Measurements from ENCODE around the gene PDE4C. TPM values are rescaled to one million over a fixed set of nuclear protein-coding genes. Genes with fewer than 3 reads are reported as not detected.

PDE4C gene
- polyA plus RNA-seq, 1 donor from 2014 or later: 1.6 TPM

- Histone ChIP-seq H3F3A (ENCODE audit: insufficient read depth, low read length, poor library complexity, severe bottlenecking) (no peaks in the 10 kb centered on the region), H3K4me3 (ENCODE audit: low read length) (no peak overlapping the region), H3K27ac (ENCODE audit: low read length) (no peak overlapping the region), H3K79me2 (replicated peaks; ENCODE audit: insufficient read depth, low read length) (no peaks in the 10 kb centered on the region), H3K9me2 (ENCODE audit: insufficient read depth, low read length) (no peaks in the 10 kb centered on the region), H3K36me3 (ENCODE audit: insufficient read depth, low read length) (no peaks in the 10 kb centered on the region), H2AFZ (ENCODE audit: low read depth, low read length) (no peak overlapping the region), H3K9ac (ENCODE audit: low read length) (no peak overlapping the region), H4K20me1 (ENCODE audit: insufficient read depth) (no peaks in the 10 kb centered on the region), H3K9me3 (ENCODE audit: low read length) (no peaks in the 10 kb centered on the region), H3K27me3 (ENCODE audit: insufficient read depth, low read depth, low read length) (peaks cover 18% of the 10 kb centered on the region), H3K4me2 (ENCODE audit: low read length) (no peak overlapping the region)
- TF ChIP-seq, protein P1, sequence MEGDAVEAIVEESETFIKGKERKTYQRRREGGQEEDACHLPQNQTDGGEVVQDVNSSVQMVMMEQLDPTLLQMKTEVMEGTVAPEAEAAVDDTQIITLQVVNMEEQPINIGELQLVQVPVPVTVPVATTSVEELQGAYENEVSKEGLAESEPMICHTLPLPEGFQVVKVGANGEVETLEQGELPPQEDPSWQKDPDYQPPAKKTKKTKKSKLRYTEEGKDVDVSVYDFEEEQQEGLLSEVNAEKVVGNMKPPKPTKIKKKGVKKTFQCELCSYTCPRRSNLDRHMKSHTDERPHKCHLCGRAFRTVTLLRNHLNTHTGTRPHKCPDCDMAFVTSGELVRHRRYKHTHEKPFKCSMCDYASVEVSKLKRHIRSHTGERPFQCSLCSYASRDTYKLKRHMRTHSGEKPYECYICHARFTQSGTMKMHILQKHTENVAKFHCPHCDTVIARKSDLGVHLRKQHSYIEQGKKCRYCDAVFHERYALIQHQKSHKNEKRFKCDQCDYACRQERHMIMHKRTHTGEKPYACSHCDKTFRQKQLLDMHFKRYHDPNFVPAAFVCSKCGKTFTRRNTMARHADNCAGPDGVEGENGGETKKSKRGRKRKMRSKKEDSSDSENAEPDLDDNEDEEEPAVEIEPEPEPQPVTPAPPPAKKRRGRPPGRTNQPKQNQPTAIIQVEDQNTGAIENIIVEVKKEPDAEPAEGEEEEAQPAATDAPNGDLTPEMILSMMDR (IDR thresholded peaks at IDR 0.05; ENCODE audit: poor library complexity, severe bottlenecking): no peak
Measured at GRCh38 chr19:18219911-18220631, 6.2 kb downstream of the PDE4C start.

DNA sequence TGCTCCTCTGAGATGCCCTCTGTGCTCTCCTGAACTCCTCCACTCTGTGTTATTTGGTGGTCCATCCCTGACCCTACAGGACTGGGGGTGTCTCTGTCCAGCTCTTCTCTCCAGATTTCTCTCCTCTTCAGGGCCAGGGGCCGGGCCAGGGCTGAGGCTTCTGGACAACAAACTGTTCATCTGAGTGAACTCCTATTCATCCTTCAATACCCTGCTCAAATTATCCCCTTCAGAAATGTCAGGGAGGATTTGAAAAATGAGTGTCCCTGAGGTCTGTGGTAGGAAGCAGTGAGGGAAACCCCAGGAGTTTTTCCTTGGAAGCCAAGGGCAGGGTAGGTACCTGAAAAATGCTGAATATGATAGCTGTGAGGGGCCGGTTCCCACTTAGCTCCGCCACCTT lies 7.6 kb downstream of the PDE4C start:
- H4K20me1 ChIP-seq (ENCODE audit: insufficient read depth): no peaks in the 10 kb centered on the region
- H3K79me2 ChIP-seq (replicated peaks; ENCODE audit: insufficient read depth, low read length): no peaks in the 10 kb centered on the region
- H3K36me3 ChIP-seq (ENCODE audit: insufficient read depth, low read length): no peaks in the 10 kb centered on the region
- H3K9me2 ChIP-seq (ENCODE audit: insufficient read depth, low read length): no peaks in the 10 kb centered on the region
- no peak overlapping the region for H3K4me3 ChIP-seq (ENCODE audit: low read length)
- H3F3A ChIP-seq (ENCODE audit: insufficient read depth, low read length, poor library complexity, severe bottlenecking): no peaks in the 10 kb centered on the region
- no peak overlapping the region for H3K9ac ChIP-seq (ENCODE audit: low read length)
- H3K9me3 ChIP-seq (ENCODE audit: low read length): no peaks in the 10 kb centered on the region
- TF ChIP-seq SMC3 (conservative IDR thresholded peaks at IDR 0.05; ENCODE audit: poor library complexity) (no peak), RAD21 (conservative IDR thresholded peaks at IDR 0.05) (no peak)
- H2AFZ ChIP-seq (ENCODE audit: low read depth, low read length): no peak overlapping the region
- H3K4me2 ChIP-seq (ENCODE audit: low read length): no peak overlapping the region
- H3K27ac ChIP-seq (ENCODE audit: low read length): no peak overlapping the region
- H3K27me3 ChIP-seq (ENCODE audit: insufficient read depth, low read depth, low read length): peaks cover 5% of the 10 kb centered on the region

- no peaks in the 10 kb centered on the region for H4K20me1 ChIP-seq (ENCODE audit: insufficient read depth)
- no peak overlapping the region for H3K4me3 ChIP-seq (ENCODE audit: low read length)
- H3F3A ChIP-seq (ENCODE audit: insufficient read depth, low read length, poor library complexity, severe bottlenecking): no peaks in the 10 kb centered on the region
- no peaks in the 10 kb centered on the region for H3K9me2 ChIP-seq (ENCODE audit: insufficient read depth, low read length)
- H3K27ac ChIP-seq (ENCODE audit: low read length): no peak overlapping the region
- H2AFZ ChIP-seq (ENCODE audit: low read depth, low read length): no peak overlapping the region
- no peaks in the 10 kb centered on the region for H3K36me3 ChIP-seq (ENCODE audit: insufficient read depth, low read length)
- H3K9me3 ChIP-seq (ENCODE audit: low read length): no peaks in the 10 kb centered on the region
- H3K4me2 ChIP-seq (ENCODE audit: low read length): no peak overlapping the region
- TF ChIP-seq, protein P2, sequence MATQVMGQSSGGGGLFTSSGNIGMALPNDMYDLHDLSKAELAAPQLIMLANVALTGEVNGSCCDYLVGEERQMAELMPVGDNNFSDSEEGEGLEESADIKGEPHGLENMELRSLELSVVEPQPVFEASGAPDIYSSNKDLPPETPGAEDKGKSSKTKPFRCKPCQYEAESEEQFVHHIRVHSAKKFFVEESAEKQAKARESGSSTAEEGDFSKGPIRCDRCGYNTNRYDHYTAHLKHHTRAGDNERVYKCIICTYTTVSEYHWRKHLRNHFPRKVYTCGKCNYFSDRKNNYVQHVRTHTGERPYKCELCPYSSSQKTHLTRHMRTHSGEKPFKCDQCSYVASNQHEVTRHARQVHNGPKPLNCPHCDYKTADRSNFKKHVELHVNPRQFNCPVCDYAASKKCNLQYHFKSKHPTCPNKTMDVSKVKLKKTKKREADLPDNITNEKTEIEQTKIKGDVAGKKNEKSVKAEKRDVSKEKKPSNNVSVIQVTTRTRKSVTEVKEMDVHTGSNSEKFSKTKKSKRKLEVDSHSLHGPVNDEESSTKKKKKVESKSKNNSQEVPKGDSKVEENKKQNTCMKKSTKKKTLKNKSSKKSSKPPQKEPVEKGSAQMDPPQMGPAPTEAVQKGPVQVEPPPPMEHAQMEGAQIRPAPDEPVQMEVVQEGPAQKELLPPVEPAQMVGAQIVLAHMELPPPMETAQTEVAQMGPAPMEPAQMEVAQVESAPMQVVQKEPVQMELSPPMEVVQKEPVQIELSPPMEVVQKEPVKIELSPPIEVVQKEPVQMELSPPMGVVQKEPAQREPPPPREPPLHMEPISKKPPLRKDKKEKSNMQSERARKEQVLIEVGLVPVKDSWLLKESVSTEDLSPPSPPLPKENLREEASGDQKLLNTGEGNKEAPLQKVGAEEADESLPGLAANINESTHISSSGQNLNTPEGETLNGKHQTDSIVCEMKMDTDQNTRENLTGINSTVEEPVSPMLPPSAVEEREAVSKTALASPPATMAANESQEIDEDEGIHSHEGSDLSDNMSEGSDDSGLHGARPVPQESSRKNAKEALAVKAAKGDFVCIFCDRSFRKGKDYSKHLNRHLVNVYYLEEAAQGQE (IDR thresholded peaks at IDR 0.05; ENCODE audit: borderline replicate concordance): no peak
- no peak for TF ChIP-seq TAF1 (IDR thresholded peaks at IDR 0.05; ENCODE audit: low read depth)
- no peak for TF ChIP-seq RAD21 (conservative IDR thresholded peaks at IDR 0.05)
- TF ChIP-seq EZH2 (IDR thresholded peaks at IDR 0.05; ENCODE audit: borderline replicate concordance, insufficient read depth, low read length, poor library complexity, severe bottlenecking): no peak
- no peak for TF ChIP-seq SMC3 (conservative IDR thresholded peaks at IDR 0.05; ENCODE audit: poor library complexity)
- TF ChIP-seq MXI1 (conservative IDR thresholded peaks at IDR 0.05; ENCODE audit: poor library complexity, severe bottlenecking): no peak
- TF ChIP-seq POLR2AphosphoS5 (IDR thresholded peaks at IDR 0.05): no peak
- no peak for TF ChIP-seq EP300 (conservative IDR thresholded peaks at IDR 0.05; ENCODE audit: poor library complexity, severe bottlenecking)
- TF ChIP-seq, protein P1 (IDR thresholded peaks at IDR 0.05; ENCODE audit: poor library complexity, severe bottlenecking): no peak
- peaks cover 5% of the 10 kb centered on the region for H3K27me3 ChIP-seq (ENCODE audit: insufficient read depth, low read depth, low read length)
- H3K79me2 ChIP-seq (replicated peaks; ENCODE audit: insufficient read depth, low read length): no peaks in the 10 kb centered on the region
- H3K9ac ChIP-seq (ENCODE audit: low read length): no peak overlapping the region
Measured at GRCh38 chr19:18218159-18218558, 8.1 kb downstream of the PDE4C start.

All from neural cell (in vitro differentiated cells).